OCI-M1 (cell line): Measurements from ENCODE around the gene HTR3C.

Experiments used
- DNase-seq: peaks from one replicate; lab custom pipeline; 2025; lab: John Stamatoyannopoulos, UW

Gene HTR3C

DNA sequence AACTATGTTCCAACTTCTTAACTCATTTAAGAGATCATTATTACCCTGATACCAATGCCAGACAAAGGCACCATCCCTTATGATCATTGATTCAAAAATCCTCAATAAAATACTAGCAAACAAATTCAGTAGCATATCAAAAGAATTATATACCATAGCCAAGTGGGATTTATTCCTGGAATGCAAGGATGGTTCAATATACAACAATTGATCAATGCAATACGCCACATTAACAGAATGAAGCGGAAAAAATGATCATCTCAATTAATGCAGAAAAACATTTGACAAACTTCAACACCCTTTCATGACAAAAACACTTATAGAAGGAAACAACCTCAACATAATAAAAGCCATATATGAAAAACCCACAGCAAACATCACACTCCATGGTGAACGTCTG lies 39.4 kb downstream of the HTR3C start:
- DNase-seq, result no peak

GRCh38 chr3:184096811-184097383 lies 44.0 kb downstream of the HTR3C start, which contains the start of gene HTR3E:
Gene HTR3E (plus strand): TSS chr3:184097064. CDS start chr3:184097530, 466 bp downstream.
- no peak for DNase-seq

DNA sequence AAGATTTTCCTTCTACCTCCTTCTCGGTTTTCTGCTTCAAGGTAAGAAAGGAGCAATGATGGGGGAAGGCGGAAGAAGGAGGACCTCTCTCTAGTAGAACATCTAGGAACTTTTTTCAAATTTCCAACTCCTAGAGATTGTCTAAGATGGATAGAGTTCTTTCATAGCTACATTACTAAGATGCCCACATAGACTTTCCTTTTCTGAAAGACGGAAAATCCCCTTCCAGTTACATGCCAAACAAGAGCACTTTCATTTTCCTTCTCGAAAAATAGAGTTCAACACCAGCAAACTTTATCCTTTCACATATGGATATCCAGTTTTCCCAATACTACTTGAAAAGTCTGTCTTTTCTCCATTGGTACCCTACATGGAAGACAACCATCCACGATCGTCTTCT lies 44.7 kb downstream of the HTR3C start:
- DNase-seq, result no peak

DNA sequence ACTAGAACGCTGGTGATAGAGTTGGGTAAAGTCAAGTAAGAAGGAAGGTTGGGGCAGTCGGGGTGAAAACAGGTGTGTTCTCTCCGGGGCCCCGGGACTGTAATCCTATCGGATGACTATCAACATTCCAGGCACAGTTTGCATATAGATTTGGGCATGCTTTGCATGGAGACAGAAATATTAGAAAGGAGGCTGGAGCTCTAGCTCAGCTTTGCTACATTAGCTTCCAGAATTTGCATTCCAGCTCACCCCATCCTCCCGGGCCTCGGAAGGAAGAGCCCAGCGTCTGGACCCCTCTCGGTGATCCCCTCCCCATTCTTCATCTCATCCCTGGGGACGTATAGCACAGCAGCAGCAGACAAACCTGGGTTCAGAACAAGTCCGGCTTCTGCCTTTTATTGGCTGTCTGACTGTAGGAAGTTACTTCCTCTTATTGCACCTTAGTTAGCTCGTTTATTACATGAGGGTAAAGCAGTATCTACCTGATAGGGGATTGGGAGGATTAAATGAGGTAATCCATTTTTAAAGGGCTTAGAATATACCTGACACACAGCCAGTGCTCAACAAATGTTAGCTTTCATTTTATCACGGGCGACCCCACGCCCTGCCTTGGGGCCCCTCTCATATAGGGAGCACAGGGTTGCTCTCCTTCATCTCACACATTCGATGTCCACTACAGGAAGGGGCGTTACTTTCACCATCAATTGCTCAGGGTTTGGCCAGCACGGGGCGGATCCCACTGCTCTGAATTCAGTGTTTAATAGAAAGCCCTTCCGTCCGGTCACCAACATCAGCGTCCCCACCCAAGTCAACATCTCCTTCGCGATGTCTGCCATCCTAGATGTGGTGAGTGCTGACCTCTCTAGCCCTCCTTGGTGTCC lies 47.2 kb downstream of the HTR3C start:
- DNase-seq, result no peak
